ENCODE data around the gene ANXA6. TPM values are rescaled to one million over a fixed set of nuclear protein-coding genes. Genes with fewer than 3 reads are reported as not detected.

Gene ANXA6
- total and polyA plus RNA-seq, 9 of the 15 experiments (the other 6 are each of a cell fraction or from before 2014, with no cell fraction given): 0.70 to 13.2 (median 8.3) TPM

DNA sequence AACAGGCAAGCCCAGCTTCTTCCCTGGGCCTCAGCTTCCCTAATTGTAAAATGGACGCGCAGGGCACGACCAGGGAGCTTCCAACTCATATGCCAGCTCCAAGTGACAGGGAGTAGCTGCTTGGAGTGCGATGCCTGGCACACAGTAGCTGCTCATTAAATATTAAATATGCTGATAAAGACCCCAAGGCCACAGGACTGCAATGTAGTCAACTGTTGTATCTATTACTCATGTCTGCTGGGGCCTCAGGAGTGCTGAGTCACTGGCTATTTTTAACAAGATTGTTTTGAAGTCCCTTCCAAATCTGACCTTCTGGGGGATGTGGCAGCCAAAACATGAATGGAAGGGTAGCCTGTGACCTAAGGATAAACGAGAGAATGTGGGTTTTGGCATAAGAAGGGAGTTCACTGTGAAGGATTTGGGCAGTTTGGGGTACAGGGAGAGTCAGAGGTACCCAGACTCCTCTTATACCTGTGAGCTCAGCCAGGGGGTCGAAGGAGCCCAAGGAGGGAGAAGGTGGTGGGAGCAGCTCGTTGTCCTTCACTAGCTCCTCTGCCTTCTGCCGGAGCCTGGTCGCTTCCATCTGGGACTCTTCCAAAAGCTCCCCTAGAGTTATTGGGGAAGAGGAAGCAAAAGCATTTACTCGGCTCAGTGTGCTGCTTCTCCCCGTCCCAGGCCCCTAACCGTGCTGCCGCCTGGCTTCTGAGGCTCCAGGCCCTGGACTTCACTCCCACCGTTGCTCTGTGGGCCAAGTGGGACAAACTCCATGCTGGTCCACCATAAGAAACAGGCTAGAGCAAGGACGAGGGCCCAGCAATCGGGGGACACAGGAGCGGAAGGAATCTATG is 94.2 kb downstream of the ANXA6 start (continued):
- TF ChIP-seq, protein P1, sequence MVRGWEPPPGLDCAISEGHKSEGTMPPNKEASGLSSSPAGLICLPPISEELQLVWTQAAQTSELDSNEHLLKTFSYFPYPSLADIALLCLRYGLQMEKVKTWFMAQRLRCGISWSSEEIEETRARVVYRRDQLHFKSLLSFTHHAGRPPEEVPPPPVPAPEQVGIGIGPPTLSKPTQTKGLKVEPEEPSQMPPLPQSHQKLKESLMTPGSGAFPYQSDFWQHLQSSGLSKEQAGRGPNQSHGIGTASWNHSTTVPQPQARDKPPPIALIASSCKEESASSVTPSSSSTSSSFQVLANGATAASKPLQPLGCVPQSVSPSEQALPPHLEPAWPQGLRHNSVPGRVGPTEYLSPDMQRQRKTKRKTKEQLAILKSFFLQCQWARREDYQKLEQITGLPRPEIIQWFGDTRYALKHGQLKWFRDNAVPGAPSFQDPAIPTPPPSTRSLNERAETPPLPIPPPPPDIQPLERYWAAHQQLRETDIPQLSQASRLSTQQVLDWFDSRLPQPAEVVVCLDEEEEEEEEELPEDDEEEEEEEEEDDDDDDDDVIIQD (CRISPR knock-in tag; IDR thresholded peaks at IDR 0.05): no peak
- TF ChIP-seq DACH1 (IDR thresholded peaks at IDR 0.05; ENCODE audit: partially characterized antibody) (no peak), RBM39 (optimal IDR thresholded peaks at IDR 0.05; ENCODE audit: low read depth, low read length) (no peak), PHF21A (IDR thresholded peaks at IDR 0.05; ENCODE audit: borderline replicate concordance, low read depth) (no peak), GATA2 (CRISPR knock-in tag; IDR thresholded peaks at IDR 0.05) (no peak), CBX5 (IDR thresholded peaks at IDR 0.05; ENCODE audit: borderline replicate concordance, low read depth) (no peak), RBM34 (IDR thresholded peaks at IDR 0.05; ENCODE audit: borderline replicate concordance, insufficient read depth, low read length) (no peak), NRF1 (conservative IDR thresholded peaks at IDR 0.05 in 1 of 2, IDR thresholded peaks at IDR 0.05 in 1 of 2) (no peak), ARID1B (IDR thresholded peaks at IDR 0.05) (peak; percentile 59), ZNF695 (CRISPR knock-in tag; IDR thresholded peaks at IDR 0.05) (no peak), DMBX1 (CRISPR knock-in tag; IDR thresholded peaks at IDR 0.05; ENCODE audit: borderline replicate concordance) (no peak), ZNF232 (CRISPR knock-in tag; IDR thresholded peaks at IDR 0.05) (no peak), CHD1 (IDR thresholded peaks at IDR 0.05; ENCODE audit: low read length) (no peak), MTA1 (IDR thresholded peaks at IDR 0.05; ENCODE audit: borderline replicate concordance) (no peak)
- TF ChIP-seq, protein P2, sequence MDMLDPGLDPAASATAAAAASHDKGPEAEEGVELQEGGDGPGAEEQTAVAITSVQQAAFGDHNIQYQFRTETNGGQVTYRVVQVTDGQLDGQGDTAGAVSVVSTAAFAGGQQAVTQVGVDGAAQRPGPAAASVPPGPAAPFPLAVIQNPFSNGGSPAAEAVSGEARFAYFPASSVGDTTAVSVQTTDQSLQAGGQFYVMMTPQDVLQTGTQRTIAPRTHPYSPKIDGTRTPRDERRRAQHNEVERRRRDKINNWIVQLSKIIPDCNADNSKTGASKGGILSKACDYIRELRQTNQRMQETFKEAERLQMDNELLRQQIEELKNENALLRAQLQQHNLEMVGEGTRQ (CRISPR knock-in tag; IDR thresholded peaks at IDR 0.05): no peak
- TF ChIP-seq, protein P3, sequence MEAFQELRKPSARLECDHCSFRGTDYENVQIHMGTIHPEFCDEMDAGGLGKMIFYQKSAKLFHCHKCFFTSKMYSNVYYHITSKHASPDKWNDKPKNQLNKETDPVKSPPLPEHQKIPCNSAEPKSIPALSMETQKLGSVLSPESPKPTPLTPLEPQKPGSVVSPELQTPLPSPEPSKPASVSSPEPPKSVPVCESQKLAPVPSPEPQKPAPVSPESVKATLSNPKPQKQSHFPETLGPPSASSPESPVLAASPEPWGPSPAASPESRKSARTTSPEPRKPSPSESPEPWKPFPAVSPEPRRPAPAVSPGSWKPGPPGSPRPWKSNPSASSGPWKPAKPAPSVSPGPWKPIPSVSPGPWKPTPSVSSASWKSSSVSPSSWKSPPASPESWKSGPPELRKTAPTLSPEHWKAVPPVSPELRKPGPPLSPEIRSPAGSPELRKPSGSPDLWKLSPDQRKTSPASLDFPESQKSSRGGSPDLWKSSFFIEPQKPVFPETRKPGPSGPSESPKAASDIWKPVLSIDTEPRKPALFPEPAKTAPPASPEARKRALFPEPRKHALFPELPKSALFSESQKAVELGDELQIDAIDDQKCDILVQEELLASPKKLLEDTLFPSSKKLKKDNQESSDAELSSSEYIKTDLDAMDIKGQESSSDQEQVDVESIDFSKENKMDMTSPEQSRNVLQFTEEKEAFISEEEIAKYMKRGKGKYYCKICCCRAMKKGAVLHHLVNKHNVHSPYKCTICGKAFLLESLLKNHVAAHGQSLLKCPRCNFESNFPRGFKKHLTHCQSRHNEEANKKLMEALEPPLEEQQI (IDR thresholded peaks at IDR 0.05): no peak
- TF ChIP-seq, protein P4, sequence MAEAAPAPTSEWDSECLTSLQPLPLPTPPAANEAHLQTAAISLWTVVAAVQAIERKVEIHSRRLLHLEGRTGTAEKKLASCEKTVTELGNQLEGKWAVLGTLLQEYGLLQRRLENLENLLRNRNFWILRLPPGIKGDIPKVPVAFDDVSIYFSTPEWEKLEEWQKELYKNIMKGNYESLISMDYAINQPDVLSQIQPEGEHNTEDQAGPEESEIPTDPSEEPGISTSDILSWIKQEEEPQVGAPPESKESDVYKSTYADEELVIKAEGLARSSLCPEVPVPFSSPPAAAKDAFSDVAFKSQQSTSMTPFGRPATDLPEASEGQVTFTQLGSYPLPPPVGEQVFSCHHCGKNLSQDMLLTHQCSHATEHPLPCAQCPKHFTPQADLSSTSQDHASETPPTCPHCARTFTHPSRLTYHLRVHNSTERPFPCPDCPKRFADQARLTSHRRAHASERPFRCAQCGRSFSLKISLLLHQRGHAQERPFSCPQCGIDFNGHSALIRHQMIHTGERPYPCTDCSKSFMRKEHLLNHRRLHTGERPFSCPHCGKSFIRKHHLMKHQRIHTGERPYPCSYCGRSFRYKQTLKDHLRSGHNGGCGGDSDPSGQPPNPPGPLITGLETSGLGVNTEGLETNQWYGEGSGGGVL (CRISPR knock-in tag; IDR thresholded peaks at IDR 0.05): no peak
- TF ChIP-seq, protein P5, sequence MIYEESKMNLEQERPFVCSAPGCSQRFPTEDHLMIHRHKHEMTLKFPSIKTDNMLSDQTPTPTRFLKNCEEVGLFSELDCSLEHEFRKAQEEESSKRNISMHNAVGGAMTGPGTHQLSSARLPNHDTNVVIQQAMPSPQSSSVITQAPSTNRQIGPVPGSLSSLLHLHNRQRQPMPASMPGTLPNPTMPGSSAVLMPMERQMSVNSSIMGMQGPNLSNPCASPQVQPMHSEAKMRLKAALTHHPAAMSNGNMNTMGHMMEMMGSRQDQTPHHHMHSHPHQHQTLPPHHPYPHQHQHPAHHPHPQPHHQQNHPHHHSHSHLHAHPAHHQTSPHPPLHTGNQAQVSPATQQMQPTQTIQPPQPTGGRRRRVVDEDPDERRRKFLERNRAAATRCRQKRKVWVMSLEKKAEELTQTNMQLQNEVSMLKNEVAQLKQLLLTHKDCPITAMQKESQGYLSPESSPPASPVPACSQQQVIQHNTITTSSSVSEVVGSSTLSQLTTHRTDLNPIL (CRISPR knock-in tag; IDR thresholded peaks at IDR 0.05): no peak
